ENCODE results near the gene DNAH6.

The DNAH6 gene

DNA sequence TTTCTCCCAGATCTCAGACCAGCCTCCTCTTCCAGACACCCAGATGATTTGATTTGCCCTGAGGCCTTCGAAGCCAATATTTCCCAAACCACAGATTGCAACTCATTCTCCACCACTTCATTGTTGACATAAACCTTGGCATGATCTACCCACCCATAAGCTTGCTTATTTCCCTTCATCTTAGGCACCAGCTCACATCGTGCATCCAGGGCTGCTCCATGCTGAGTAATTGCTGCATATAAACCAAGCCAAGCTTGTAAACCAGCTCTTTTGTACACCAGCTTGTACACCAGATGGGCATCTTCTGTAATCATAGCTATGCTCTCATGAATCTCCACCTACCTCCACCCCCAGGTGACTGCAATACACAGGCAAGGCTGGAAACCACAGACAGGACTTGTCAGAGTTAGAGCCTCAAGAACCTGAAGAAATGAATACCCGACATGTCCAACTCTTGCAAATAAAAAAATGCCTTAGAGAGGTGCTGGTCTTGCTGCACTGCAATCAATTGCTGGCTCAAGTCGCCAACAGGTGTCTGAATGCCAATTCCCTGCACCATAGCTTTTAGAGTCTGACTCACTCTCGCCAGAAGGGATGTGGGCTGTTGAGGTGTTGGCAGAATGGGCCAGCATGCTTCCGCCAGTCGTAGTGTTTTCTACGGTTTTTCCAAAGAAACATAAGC lies 333.1 kb downstream of the DNAH6 start:
- H3K4me3 ChIP-seq (ENCODE audit: low read depth, low read length), result no peak overlapping the region
- TF ChIP-seq, protein P1, sequence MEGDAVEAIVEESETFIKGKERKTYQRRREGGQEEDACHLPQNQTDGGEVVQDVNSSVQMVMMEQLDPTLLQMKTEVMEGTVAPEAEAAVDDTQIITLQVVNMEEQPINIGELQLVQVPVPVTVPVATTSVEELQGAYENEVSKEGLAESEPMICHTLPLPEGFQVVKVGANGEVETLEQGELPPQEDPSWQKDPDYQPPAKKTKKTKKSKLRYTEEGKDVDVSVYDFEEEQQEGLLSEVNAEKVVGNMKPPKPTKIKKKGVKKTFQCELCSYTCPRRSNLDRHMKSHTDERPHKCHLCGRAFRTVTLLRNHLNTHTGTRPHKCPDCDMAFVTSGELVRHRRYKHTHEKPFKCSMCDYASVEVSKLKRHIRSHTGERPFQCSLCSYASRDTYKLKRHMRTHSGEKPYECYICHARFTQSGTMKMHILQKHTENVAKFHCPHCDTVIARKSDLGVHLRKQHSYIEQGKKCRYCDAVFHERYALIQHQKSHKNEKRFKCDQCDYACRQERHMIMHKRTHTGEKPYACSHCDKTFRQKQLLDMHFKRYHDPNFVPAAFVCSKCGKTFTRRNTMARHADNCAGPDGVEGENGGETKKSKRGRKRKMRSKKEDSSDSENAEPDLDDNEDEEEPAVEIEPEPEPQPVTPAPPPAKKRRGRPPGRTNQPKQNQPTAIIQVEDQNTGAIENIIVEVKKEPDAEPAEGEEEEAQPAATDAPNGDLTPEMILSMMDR (IDR thresholded peaks at IDR 0.05; ENCODE audit: low read depth, low read length, missing control alignments), result no peak
- no peak for DNase-seq (ENCODE audit: low read depth)

DNA sequence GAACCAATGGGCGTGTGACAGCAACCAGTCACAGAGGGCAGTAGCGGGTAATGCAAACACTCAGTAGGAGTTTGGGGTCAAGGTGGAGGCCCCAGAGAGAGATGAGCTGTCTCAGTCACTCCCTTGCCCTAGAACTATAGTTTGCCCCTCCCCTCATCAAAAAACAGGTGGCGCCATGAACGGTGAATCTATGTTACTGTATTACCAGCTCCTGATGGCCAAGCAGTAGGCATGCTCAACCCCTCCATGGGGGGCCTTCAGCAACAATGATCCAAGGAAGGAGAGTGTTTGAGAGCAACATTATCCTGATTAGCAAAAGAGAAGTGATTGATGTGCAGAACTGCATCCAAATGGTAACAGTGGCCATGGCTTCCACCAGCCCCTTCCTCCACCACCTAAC lies 334.2 kb downstream of the DNAH6 start:
- H3K4me3 ChIP-seq (ENCODE audit: low read depth, low read length), result no peak overlapping the region
- TF ChIP-seq, protein P1 (IDR thresholded peaks at IDR 0.05; ENCODE audit: low read depth, low read length, missing control alignments), result no peak
- no peak for DNase-seq (ENCODE audit: low read depth)

DNA sequence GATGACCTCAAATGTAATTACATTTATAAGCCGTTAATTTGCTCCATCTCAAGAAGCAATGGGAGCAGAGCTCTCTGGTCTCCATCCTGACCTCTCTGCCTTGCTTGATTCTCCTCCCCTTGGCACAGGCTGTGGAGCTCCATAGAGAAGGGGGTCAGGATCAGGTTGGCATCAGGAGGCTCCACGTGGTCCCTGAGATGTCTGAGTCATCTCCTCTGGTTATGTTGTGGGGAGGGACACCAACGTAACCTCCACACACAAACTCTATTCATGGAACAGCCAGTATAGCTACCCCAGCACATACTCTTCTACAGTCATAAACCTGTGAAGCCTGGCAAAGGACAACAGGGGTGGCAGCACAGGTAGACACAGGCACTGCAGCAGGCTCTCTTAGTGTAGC lies 335.6 kb downstream of the DNAH6 start:
- H3K4me3 ChIP-seq (ENCODE audit: low read depth, low read length), result no peak overlapping the region
- no peak for DNase-seq (ENCODE audit: low read depth)
- TF ChIP-seq, protein P1 (IDR thresholded peaks at IDR 0.05; ENCODE audit: low read depth, low read length, missing control alignments), result no peak

DNA sequence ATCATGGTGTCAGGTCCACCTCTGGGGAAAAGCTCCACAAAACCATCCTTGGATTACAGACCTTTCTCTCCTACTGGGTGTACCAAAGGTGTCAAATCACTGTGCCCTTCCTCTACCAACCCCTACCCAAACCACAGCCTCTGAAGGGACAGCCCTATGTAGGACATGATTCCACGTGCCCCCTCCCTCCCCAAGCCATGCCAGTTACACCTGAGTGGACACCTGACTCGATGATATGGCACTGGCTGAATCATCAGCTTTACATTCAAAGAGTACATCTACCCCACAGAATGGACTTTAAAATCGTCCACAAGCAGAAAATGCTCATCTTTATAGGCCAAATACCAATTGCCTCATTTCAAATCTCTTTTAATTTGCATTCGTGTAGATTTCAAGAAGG lies 338.6 kb downstream of the DNAH6 start:
- TF ChIP-seq, protein P1 (IDR thresholded peaks at IDR 0.05; ENCODE audit: low read depth, low read length, missing control alignments), result no peak
- DNase-seq (ENCODE audit: low read depth), result no peak
- H3K4me3 ChIP-seq (ENCODE audit: low read depth, low read length), result no peak overlapping the region

DNA sequence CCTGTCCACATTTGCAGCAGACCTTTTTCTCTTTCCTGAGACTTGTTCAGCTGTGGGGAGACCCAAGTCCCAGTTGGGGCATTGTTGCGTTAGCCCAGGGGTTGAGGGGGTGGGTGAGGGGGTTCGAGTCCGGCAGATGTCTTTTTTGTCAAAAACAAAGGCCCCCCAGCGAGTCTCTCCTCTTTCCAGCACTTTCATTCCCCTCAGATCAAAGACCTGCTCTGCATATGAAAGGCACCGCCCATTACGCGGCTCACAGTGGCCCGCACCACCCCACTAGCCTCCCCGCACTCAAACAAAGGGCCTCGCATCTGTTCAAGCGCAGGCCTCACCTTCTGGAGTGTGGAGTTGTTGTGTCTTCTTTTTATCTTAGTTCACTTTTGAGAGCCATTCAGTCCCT lies 339.4 kb downstream of the DNAH6 start:
- DNase-seq (ENCODE audit: low read depth), result no peak
- TF ChIP-seq, protein P1 (IDR thresholded peaks at IDR 0.05; ENCODE audit: low read depth, low read length, missing control alignments), result no peak
- H3K4me3 ChIP-seq (ENCODE audit: low read depth, low read length), result no peak overlapping the region

DNA sequence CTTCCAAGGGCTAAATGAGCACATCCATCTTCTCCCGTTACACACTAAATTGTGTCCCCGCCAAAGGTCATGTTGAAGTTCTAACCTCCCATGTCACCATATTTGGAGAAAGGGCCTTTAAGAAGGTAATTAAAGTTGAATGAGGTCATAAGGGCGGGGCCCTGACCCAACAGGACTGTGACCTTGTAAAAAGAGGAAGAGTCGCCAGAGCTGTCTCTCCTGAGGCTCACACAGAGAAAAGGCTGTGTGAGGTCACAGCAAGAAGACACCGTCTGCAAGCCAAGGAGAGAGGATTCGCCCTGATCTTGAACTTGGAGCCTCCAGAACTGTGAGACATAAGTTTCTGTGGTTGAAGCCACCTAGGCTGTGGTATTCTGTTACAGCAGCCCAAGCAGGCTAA lies 340.5 kb downstream of the DNAH6 start:
- no peak overlapping the region for H3K4me3 ChIP-seq (ENCODE audit: low read depth, low read length)
- TF ChIP-seq, protein P1 (IDR thresholded peaks at IDR 0.05; ENCODE audit: low read depth, low read length, missing control alignments), result no peak
- no peak for DNase-seq (ENCODE audit: low read depth)

DNA sequence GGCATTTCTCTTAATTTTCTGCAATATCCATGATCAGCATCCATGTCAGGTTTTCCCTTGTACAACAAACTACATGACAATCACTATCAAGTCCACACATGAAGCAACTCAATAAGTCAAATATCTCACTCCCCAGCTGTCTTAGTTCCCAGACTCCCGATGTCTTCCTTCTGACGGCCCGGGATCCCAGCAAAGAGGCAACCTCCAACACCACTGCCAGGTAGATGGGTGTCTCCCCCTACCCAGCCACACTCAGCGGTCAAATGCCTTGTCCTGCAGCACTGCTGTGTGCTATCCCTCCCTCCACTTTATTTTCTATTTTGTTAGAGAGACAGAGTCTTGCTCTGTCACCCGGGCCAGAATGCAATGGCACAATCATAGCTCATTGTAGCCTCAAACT lies 341.3 kb downstream of the DNAH6 start:
- DNase-seq (ENCODE audit: low read depth), result no peak
- TF ChIP-seq, protein P1 (IDR thresholded peaks at IDR 0.05; ENCODE audit: low read depth, low read length, missing control alignments), result no peak
- H3K4me3 ChIP-seq (ENCODE audit: low read depth, low read length), result no peak overlapping the region
